GM10266 (cell line): Measurements from ENCODE around the gene LIPK.
"Not testable (repeated sequence)": the region's sequence is repeated elsewhere in the genome, so short reads cannot be mapped to it uniquely, and the experiment has no call there.

Experiments
- DNase-seq: peaks from one replicate; pipeline ENCODE4 v3.0.0; 2012; ENCODE audit errors: extremely low spot score
- TF ChIP-seq, protein P1 (sequence below): IDR thresholded peaks from 2 replicates; pipeline ENCODE4 v1.5.1; 2012; ENCODE audit warnings: mild to moderate bottlenecking, low read depth; ENCODE audit not compliant: control insufficient read depth, insufficient read depth; ENCODE audit errors: missing control alignments

The LIPK gene

DNA sequence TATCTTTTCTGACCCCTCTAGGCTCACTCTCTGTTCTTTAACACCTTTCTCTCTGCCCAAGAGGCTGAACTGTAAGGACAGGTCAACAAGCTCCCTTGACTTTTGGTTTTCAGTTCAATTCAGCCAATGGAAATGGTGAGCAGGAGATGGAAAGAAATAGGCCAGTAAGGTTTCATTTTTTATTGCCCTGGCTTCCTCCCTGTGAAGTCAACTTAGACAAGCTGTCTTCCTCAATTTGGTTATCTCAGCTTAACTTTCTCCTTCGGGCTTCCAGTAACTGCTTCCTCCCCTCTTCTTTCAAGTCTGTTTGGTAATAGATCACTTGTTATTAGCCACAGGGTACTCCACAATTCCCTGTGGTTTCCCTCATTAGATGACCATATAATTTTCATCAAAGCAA, 19.7 kb downstream of the LIPK start:
- peak; percentile 14 for DNase-seq
- TF ChIP-seq, protein P1, sequence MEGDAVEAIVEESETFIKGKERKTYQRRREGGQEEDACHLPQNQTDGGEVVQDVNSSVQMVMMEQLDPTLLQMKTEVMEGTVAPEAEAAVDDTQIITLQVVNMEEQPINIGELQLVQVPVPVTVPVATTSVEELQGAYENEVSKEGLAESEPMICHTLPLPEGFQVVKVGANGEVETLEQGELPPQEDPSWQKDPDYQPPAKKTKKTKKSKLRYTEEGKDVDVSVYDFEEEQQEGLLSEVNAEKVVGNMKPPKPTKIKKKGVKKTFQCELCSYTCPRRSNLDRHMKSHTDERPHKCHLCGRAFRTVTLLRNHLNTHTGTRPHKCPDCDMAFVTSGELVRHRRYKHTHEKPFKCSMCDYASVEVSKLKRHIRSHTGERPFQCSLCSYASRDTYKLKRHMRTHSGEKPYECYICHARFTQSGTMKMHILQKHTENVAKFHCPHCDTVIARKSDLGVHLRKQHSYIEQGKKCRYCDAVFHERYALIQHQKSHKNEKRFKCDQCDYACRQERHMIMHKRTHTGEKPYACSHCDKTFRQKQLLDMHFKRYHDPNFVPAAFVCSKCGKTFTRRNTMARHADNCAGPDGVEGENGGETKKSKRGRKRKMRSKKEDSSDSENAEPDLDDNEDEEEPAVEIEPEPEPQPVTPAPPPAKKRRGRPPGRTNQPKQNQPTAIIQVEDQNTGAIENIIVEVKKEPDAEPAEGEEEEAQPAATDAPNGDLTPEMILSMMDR: no peak

DNA sequence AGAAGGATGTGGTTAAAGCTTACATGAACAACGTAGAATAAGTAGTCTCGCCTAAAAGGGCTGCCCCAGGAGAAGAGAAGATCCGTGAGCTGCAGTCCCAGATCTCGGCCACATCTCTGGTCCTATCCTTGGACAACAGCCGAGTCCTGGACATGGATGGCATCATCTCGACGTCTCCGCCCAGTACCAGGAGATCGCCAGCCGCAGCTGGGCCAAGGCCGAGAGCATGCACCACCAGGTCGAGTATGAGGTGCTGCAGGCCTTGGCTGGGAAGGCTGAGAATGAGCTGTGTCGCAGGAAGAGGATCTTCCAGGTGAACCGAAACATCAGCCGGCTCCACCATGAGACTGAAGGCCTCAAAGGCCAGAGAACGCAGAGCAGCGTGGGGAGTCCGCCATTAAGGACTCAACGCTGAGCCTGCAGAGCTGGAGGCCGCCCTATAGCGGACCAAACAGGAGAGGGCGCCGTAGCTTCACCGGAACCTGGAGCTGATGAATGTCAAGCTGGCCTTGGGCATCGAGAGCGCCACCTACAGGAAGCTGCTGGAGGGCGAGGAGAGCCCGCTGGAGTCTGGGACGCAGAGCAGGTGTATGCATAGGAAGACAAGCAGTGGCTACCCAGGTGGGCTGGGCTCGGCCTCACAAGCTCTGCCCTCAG, 22.2 kb downstream of the LIPK start:
- TF ChIP-seq, protein P1: peak; percentile 52
- DNase-seq: peak; percentile 11

DNA sequence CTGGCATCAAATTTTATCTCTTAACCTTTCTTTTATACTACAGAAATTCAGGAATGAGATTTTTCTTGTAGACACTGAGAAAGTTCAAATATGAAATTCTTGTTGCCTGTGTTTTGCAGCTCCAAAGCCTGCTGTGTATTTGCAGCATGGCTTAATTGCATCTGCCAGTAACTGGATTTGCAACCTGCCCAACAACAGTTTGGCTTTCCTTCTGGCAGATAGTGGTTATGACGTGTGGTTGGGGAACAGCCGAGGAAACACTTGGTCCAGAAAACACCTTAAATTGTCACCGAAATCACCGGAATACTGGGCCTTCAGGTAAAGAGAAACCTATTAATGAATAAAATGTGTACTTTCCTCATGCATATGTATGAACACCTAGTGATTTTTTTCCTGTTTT, 24.8 kb downstream of the LIPK start:
- no peak for DNase-seq
- TF ChIP-seq, protein P1: no peak

DNA sequence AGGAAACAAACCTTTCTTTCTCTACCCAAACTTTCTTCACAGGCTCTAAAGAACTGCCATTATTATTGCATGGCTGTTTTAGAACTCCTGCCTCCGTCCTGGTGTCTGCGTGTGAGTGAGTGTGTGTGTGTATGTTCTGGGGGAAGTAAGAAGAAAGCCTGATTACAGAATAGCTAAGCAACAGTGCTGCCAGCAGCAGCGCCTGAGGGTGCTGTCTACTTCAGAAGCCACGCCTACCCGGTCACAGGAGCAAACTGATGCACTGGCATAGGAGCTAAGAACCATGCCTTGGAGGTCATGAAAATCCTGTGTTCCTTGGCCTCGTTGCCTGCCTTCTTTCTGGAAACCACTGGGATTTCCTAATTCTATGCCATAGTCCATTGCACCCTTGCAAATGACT, 25.2 kb downstream of the LIPK start:
- TF ChIP-seq, protein P1: no peak
- DNase-seq: no peak

DNA sequence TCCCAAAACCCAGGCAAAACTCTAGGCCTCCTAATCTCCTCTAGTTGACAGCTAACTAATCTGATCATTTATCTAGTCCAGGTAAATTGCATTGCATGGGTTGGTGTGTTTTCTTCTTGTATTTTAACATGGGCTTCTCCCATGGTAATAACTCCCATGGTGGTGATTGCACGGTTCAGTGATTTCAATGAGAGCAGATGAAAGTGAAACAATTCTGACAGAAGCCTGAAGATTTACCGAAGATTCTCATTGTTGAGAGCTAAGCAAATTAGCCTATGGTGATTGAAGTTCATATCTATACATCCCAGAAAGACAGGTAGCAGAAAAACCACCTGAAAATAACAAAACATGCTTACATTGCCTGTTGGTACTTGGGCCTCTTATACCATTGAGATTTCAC, 27.2 kb downstream of the LIPK start:
- peak; percentile 30 for DNase-seq
- TF ChIP-seq, protein P1: no peak

DNA sequence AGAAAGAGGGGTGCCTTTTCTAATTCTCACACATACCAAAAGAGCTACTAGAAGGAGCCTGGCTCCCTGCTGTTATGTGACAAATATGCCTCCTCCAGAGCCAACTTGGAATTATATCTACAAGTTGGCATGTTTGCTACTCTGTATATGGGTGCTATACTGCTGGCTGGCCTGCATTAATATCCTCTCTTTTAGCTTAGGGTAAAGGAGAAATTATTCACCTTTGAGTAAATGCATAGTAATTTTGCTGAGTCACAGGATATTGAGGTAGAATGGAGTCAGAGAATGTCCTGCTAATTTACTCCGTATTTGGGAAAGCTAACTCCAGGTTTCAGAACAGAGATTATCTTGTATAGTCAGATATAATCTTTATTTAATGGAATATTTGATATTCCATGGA, 29.6 kb downstream of the LIPK start:
- DNase-seq: no peak
- TF ChIP-seq, protein P1: no peak

DNA sequence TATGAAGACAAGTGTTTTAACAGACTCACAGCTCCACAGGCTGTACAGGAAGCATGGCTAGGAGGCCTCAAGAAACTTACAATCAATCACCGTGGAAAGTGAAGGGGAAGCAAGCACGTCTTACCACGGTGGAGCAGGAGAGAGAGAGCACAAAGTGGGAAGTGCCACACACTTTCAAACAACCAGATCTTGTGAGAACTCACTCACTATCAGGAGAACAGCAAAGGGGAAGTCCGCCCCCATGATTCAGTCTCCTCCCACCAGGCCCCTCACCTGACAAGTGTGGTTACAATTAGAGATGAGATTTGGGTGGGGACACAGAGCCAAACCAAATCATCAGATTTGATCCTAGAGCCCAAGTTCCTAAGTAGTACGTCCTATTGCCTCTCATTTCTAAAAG, 35.9 kb downstream of the LIPK start:
- DNase-seq: not testable (repeated sequence)

DNA sequence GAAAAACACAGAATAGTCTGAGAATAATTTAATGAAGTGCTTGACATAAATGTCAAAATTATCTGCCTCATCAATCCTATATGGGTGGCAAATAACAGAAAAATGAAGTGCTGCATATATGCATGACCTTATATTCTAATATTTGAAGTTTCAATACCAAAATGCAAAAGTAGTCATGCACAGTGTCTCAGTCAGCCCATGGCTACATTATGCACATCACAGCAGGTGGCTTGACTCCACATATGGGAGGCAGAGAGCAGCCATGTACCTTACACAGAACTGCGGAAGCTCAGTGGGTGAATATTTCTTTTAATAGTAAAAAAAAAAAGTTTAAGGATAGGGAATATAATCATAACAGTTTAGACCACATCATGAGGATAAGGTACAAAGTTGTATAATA, 36.4 kb downstream of the LIPK start:
- TF ChIP-seq, protein P1: no peak

More for the DNA sequence above, 36.4 kb downstream of the LIPK start:
- no peak for DNase-seq
